GM21423 (cell line): Measurements from ENCODE around the gene KRTAP6-1.

Experiments used
- ATAC-seq: cut with Tn5 transposase; IDR thresholded peaks from one replicate; pipeline ENCODE4 v1.9.1; 2021; ENCODE audit warnings: mild to moderate bottlenecking, moderate library complexity; ENCODE audit not compliant: unreplicated experiment

Gene KRTAP6-1

DNA sequence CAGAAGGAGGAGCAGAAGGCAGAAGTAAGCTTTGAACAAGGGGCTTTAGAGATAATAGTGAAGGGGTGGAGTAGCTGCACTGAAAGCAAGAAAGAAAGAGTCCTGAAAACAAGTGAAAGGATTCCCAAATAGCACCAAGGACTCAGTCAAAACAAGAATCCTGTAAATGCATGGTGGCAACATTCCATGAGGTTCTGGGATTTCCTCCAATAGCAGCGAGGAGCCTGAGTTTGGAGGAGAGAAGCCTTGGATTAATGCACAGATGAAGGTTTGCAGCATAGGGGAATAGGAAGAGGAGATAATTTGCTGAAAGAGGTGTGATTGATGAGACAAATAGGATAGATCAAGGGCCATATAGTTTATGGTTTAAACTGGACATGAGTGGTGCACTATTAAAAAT lies 34.4 kb downstream of the KRTAP6-1 start:
- no peak for ATAC-seq

- ATAC-seq: no peak
These were observed 36.0 kb downstream of the KRTAP6-1 start for GRCh38 chr21:30577766-30578165.

- no peak for ATAC-seq
These were observed 46.1 kb downstream of the KRTAP6-1 start for GRCh38 chr21:30567617-30568016.

DNA sequence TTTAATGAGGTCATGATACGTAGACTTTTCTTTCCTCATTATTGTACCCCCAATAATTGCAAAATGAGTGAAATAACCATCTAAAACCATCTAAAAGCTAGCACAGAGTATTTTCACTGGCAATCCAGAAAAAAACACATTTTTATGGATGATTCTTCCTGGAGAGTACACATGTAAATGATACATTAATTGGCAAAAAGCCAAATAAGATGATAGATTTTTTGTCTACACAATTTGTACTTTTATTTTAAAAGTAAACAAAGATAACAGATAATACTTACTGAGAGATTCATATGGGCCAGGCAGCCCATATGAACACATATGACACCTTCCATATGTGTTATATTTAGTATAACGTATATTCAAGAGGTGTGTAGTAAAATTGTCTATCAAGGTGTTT lies 50.1 kb downstream of the KRTAP6-1 start:
- no peak for ATAC-seq
